HEK293T (cell line): Measurements from ENCODE around the gene TEX2.

Experiments
- BHLHE40 ChIP-seq: fragments of 450-650 bp; IDR thresholded peaks from 2 replicates; pipeline ENCODE4 v1.6.1; 2016; ENCODE audit warnings: mild to moderate bottlenecking, moderate library complexity, borderline replicate concordance
- ELF4 ChIP-seq: fragments of 450-650 bp; IDR thresholded peaks from 2 replicates; pipeline ENCODE4 v1.6.1; 2017; ENCODE audit warnings: antibody characterized with exemption
- FOXA1 ChIP-seq: fragments of 450-650 bp; IDR thresholded peaks from 2 replicates; pipeline ENCODE4 v1.6.1; 2016; ENCODE audit warnings: mild to moderate bottlenecking
- FOXK2 ChIP-seq: fragments of 450-650 bp; IDR thresholded peaks from 2 replicates; pipeline ENCODE4 v1.6.1; 2016; ENCODE audit warnings: mild to moderate bottlenecking
- HDGF ChIP-seq: fragments of 450-650 bp; IDR thresholded peaks from 2 replicates; pipeline ENCODE4 v1.6.1; 2017; ENCODE audit warnings: antibody characterized with exemption, borderline replicate concordance
- NFRKB ChIP-seq: fragments of 450-650 bp; IDR thresholded peaks from 2 replicates; pipeline ENCODE4 v1.6.1; 2016; ENCODE audit warnings: mild to moderate bottlenecking, moderate library complexity
- TARDBP ChIP-seq: fragments of 450-650 bp; IDR thresholded peaks from 2 replicates; pipeline ENCODE4 v1.6.1; 2016

- no peak for TF ChIP-seq ELF4
- TF ChIP-seq NFRKB: no peak
- no peak for TF ChIP-seq FOXA1
- TF ChIP-seq FOXK2: no peak
- no peak for TF ChIP-seq TARDBP
- TF ChIP-seq HDGF: no peak
- no peak for TF ChIP-seq BHLHE40
Observed at GRCh38 chr17:64221679-64222078, 41.4 kb downstream of the TEX2 start.
